Measurements from ENCODE around the gene RSRC1. TPM values are rescaled to one million over a fixed set of nuclear protein-coding genes. Genes with fewer than 3 reads are reported as not detected.

Gene RSRC1
- polyA plus RNA-seq, 4 donors, result 9.4 to 24.4 (median 11.6) TPM

GRCh38 chr3:158097593-158098308 lies 12.1 kb upstream of the RSRC1 start:
- WGBS, 3 donors, result 1 to 2% (median 1%) methylated on average over 60 of the region's 60 CpGs
- H3K27me3 ChIP-seq (ENCODE audit: control insufficient read depth in 3 of 3, insufficient read depth in 3 of 3, low read length in 3 of 3), result peaks cover 3 to 84% (median 46%) of the 10 kb centered on the region in 3 donors
- DNase-seq (peak; percentile 86 to 93), FAIRE-seq (no peak)
- H3K9me3 ChIP-seq (ENCODE audit: control insufficient read depth in 2 of 2, insufficient read depth in 1 of 2, low read depth in 1 of 2, low read length in 1 of 2), result peaks cover 0 to under 1% of the 10 kb centered on the region in 2 donors
- peak overlapping the region in 2 of 3 donors; percentile 50 to 54 for H3K4me3 ChIP-seq (ENCODE audit: low read depth in 1 of 3, low read length in 3 of 3)
- H3K36me3 ChIP-seq (ENCODE audit: control insufficient read depth in 3 of 3, insufficient read depth in 2 of 3, low read depth in 1 of 3, low read length in 3 of 3), result no peaks in the 10 kb centered on the region
- no peak overlapping the region for H3K27ac ChIP-seq (ENCODE audit: low read depth in 1 of 3, low read length in 2 of 3)
- H3K4me1 ChIP-seq (ENCODE audit: control insufficient read depth in 3 of 3, insufficient read depth in 2 of 3, low read depth in 1 of 3, low read length in 2 of 3), result peaks cover 0 to 7% (median 0%) of the 10 kb centered on the region in 3 donors

- Histone ChIP-seq H3K4me3 (ENCODE audit: low read depth in 1 of 3, low read length in 3 of 3) (peak overlapping the region in 1 of 3 donors; percentile 50), H3K4me1 (ENCODE audit: control insufficient read depth in 3 of 3, insufficient read depth in 2 of 3, low read depth in 1 of 3, low read length in 2 of 3) (peaks cover 0 to 12% (median 2%) of the 10 kb centered on the region in 3 donors), H3K36me3 (ENCODE audit: control insufficient read depth in 3 of 3, insufficient read depth in 2 of 3, low read depth in 1 of 3, low read length in 3 of 3) (no peaks in the 10 kb centered on the region), H3K9me3 (ENCODE audit: control insufficient read depth in 2 of 2, insufficient read depth in 1 of 2, low read depth in 1 of 2, low read length in 1 of 2) (peaks cover 0 to 3% of the 10 kb centered on the region in 2 donors), H3K27ac (ENCODE audit: low read depth in 1 of 3, low read length in 2 of 3) (no peak overlapping the region), H3K27me3 (ENCODE audit: control insufficient read depth in 3 of 3, insufficient read depth in 3 of 3, low read length in 3 of 3) (peaks cover 3 to 89% (median 51%) of the 10 kb centered on the region in 3 donors)
- DNase-seq, result no peak
- WGBS, 3 donors, result 2 to 5% (median 5%) methylated on average over 10 of the region's 10 CpGs
- FAIRE-seq, result no peak
Measured at GRCh38 chr3:158098309-158098639, 11.6 kb upstream of the RSRC1 start.

- H3K4me3 ChIP-seq (ENCODE audit: low read depth in 1 of 3, low read length in 3 of 3), result no peak overlapping the region
- 6 to 10% (median 8%) methylated on average over 5 of the region's 5 CpGs for WGBS, 3 donors
- FAIRE-seq, result no peak
Measured at GRCh38 chr3:158098834-158099424, 11.0 kb upstream of the RSRC1 start.

GRCh38 chr3:158100681-158101080 lies 9.2 kb upstream of the RSRC1 start:
- FAIRE-seq, result no peak
- Histone ChIP-seq H3K4me3 (ENCODE audit: low read depth in 1 of 3, low read length in 3 of 3) (no peak overlapping the region), H3K27ac (ENCODE audit: low read depth in 1 of 3, low read length in 2 of 3) (no peak overlapping the region), H3K36me3 (ENCODE audit: control insufficient read depth in 3 of 3, insufficient read depth in 2 of 3, low read depth in 1 of 3, low read length in 3 of 3) (no peaks in the 10 kb centered on the region), H3K4me1 (ENCODE audit: control insufficient read depth in 3 of 3, insufficient read depth in 2 of 3, low read depth in 1 of 3, low read length in 2 of 3) (peaks cover 0 to 25% (median 3%) of the 10 kb centered on the region in 3 donors), H3K27me3 (ENCODE audit: control insufficient read depth in 3 of 3, insufficient read depth in 3 of 3, low read length in 3 of 3) (peaks cover 3 to 92% (median 44%) of the 10 kb centered on the region in 3 donors), H3K9me3 (ENCODE audit: control insufficient read depth in 2 of 2, insufficient read depth in 1 of 2, low read depth in 1 of 2, low read length in 1 of 2) (peaks cover 0 to 3% of the 10 kb centered on the region in 2 donors)
- no peak for DNase-seq
- WGBS, 3 donors, result 13 to 19% (median 17%) methylated on average over 2 of the region's 2 CpGs

More at GRCh38 chr3:158098834-158099424, 11.0 kb upstream of the RSRC1 start:
- Histone ChIP-seq H3K9me3 (ENCODE audit: control insufficient read depth in 2 of 2, insufficient read depth in 1 of 2, low read depth in 1 of 2, low read length in 1 of 2) (peaks cover 0 to 3% of the 10 kb centered on the region in 2 donors), H3K27ac (ENCODE audit: low read depth in 1 of 3, low read length in 2 of 3) (no peak overlapping the region), H3K27me3 (ENCODE audit: control insufficient read depth in 3 of 3, insufficient read depth in 3 of 3, low read length in 3 of 3) (peaks cover 3 to 92% (median 56%) of the 10 kb centered on the region in 3 donors), H3K36me3 (ENCODE audit: control insufficient read depth in 3 of 3, insufficient read depth in 2 of 3, low read depth in 1 of 3, low read length in 3 of 3) (no peaks in the 10 kb centered on the region), H3K4me1 (ENCODE audit: control insufficient read depth in 3 of 3, insufficient read depth in 2 of 3, low read depth in 1 of 3, low read length in 2 of 3) (peaks cover 0 to 18% (median 3%) of the 10 kb centered on the region in 3 donors)
- DNase-seq, result no peak

GRCh38 chr3:158101335-158102241 lies 8.3 kb upstream of the RSRC1 start:
- Histone ChIP-seq H3K4me3 (ENCODE audit: low read depth in 1 of 3, low read length in 3 of 3) (no peak overlapping the region), H3K4me1 (ENCODE audit: control insufficient read depth in 3 of 3, insufficient read depth in 2 of 3, low read depth in 1 of 3, low read length in 2 of 3) (peaks cover 0 to 26% (median 3%) of the 10 kb centered on the region in 3 donors), H3K36me3 (ENCODE audit: control insufficient read depth in 3 of 3, insufficient read depth in 2 of 3, low read depth in 1 of 3, low read length in 3 of 3) (no peaks in the 10 kb centered on the region), H3K27me3 (ENCODE audit: control insufficient read depth in 3 of 3, insufficient read depth in 3 of 3, low read length in 3 of 3) (peaks cover 3 to 94% (median 44%) of the 10 kb centered on the region in 3 donors), H3K27ac (ENCODE audit: low read depth in 1 of 3, low read length in 2 of 3) (no peak overlapping the region), H3K9me3 (ENCODE audit: control insufficient read depth in 2 of 2, insufficient read depth in 1 of 2, low read depth in 1 of 2, low read length in 1 of 2) (peaks cover 0 to 3% of the 10 kb centered on the region in 2 donors)
- DNase-seq (no peak), FAIRE-seq (no peak)
- WGBS, 3 donors, result 18 to 31% (median 24%) methylated on average over 14 of the region's 14 CpGs

- FAIRE-seq (no peak), DNase-seq (no peak)
- H3K4me3 ChIP-seq (ENCODE audit: low read depth in 1 of 3, low read length in 3 of 3), result peak overlapping the region in 1 of 3 donors; percentile 36
- H3K27ac ChIP-seq (ENCODE audit: low read depth in 1 of 3, low read length in 2 of 3), result no peak overlapping the region
- H3K4me1 ChIP-seq (ENCODE audit: control insufficient read depth in 3 of 3, insufficient read depth in 2 of 3, low read depth in 1 of 3, low read length in 2 of 3), result peaks cover 0 to 27% (median 3%) of the 10 kb centered on the region in 3 donors
- H3K36me3 ChIP-seq (ENCODE audit: control insufficient read depth in 3 of 3, insufficient read depth in 2 of 3, low read depth in 1 of 3, low read length in 3 of 3), result no peaks in the 10 kb centered on the region
- peaks cover 3 to 95% (median 51%) of the 10 kb centered on the region in 3 donors for H3K27me3 ChIP-seq (ENCODE audit: control insufficient read depth in 3 of 3, insufficient read depth in 3 of 3, low read length in 3 of 3)
- WGBS, 3 donors, result 9 to 15% (median 10%) methylated on average over 28 of the region's 28 CpGs
- H3K9me3 ChIP-seq (ENCODE audit: control insufficient read depth in 2 of 2, insufficient read depth in 1 of 2, low read depth in 1 of 2, low read length in 1 of 2), result peaks cover 0 to 3% of the 10 kb centered on the region in 2 donors
Measured at GRCh38 chr3:158102242-158103080, 7.4 kb upstream of the RSRC1 start.

- H3K4me3 ChIP-seq (ENCODE audit: low read depth in 1 of 3, low read length in 3 of 3), result peak overlapping the region in 1 of 3 donors; percentile 36
- WGBS, 3 donors, result 4 to 6% (median 5%) methylated on average over 52 of the region's 52 CpGs
- peak; percentile 68 to 71 for DNase-seq
Measured at GRCh38 chr3:158103081-158103886, 6.6 kb upstream of the RSRC1 start.

More at GRCh38 chr3:158103081-158103886, 6.6 kb upstream of the RSRC1 start:
- Histone ChIP-seq H3K27me3 (ENCODE audit: control insufficient read depth in 3 of 3, insufficient read depth in 3 of 3, low read length in 3 of 3) (peaks cover 1 to 90% (median 45%) of the 10 kb centered on the region in 3 donors), H3K9me3 (ENCODE audit: control insufficient read depth in 2 of 2, insufficient read depth in 1 of 2, low read depth in 1 of 2, low read length in 1 of 2) (peaks cover 0 to 3% of the 10 kb centered on the region in 2 donors), H3K4me1 (ENCODE audit: control insufficient read depth in 3 of 3, insufficient read depth in 2 of 3, low read depth in 1 of 3, low read length in 2 of 3) (peaks cover 0 to 24% (median 3%) of the 10 kb centered on the region in 3 donors), H3K36me3 (ENCODE audit: control insufficient read depth in 3 of 3, insufficient read depth in 2 of 3, low read depth in 1 of 3, low read length in 3 of 3) (no peaks in the 10 kb centered on the region), H3K27ac (ENCODE audit: low read depth in 1 of 3, low read length in 2 of 3) (no peak overlapping the region)
- FAIRE-seq, result no peak
